Liver (tissue), 6 donors: ENCODE measurements around the gene RAB3GAP2. TPM values are rescaled to one million over a fixed set of nuclear protein-coding genes. Genes with fewer than 3 reads are reported as not detected.

ENCODE experiments used
- CTCF ChIP-seq: fragments of 150-350 bp; IDR thresholded peaks from 2 replicates; pipeline ENCODE4 v1.5.1; 2017; ENCODE audit warnings: improper control_type of control experiment, low read depth, low read length; ENCODE audit not compliant: missing input control
- RXRA ChIP-seq, 2 donors: IDR thresholded peaks; 2 replicates each; pipeline ENCODE4 v1.6.1; 2017 to 2018; ENCODE audit warnings: antibody characterized with exemption in 2 of 2, mild to moderate bottlenecking in 1 of 2
- polyA plus RNA-seq, 2 donors: library from polyadenylated mRNA; stranded (reverse) in 1 of 2; unstranded in 1 of 2; fragments of 200-250 nt in 1 of 2; fragments of >200 nt in 1 of 2; fragmentation: Nextera tagmentation in 1 of 2; extraction: Ambion mirVana in 1 of 2; gene quantifications; one replicate each; pipeline versions ENCODE4 v1.2.1 to v1.2.3, GENCODE V29; 2013 to 2015
- small RNA-seq: library from RNA; depleted of rRNA; stranded (forward); fragments of <200 nt; gene quantifications from one replicate; pipeline ENCODE3, GENCODE V24; 2014
- total RNA-seq, 2 donors: library from RNA; depleted of rRNA; stranded (reverse); fragments of >200 nt; gene quantifications; one replicate each; pipeline ENCODE4 v1.2.3, GENCODE V29; 2014
- donor health status: healthy.
- donor health status: healthy.
- donor health status: healthy.

The RAB3GAP2 gene
- total and polyA plus RNA-seq, 4 donors = 5.3 to 24.0 (median 11.4) TPM

- TF ChIP-seq RXRA (IDR thresholded peaks at IDR 0.05) = no peak
- no peak for TF ChIP-seq CTCF
Observed at GRCh38 chr1:220099826-220100225, 172.4 kb downstream of the RAB3GAP2 start (continued).

Small RNA genes within 50 kb of the gene (small RNA-seq; reads per million reads assigned to genes)
- gene MIR194-1 (1.2 reads per million, percentile 81 among the genes with 10 or more reads in this experiment), gene MIR215 (5.0 reads per million, percentile 92 among the genes with 10 or more reads in this experiment), gene MIR664A (not detected), gene SNORA36B (0.27 reads per million, percentile 19 among the genes with 10 or more reads in this experiment)

Other genes with a start within 250 kb of the RAB3GAP2 start
- gene EPRS1, start 225.9 kb downstream of the RAB3GAP2 start, total RNA-seq = 10 to 100 TPM; 41.6 to 59.3 TPM
- gene EPRS1, start 225.9 kb downstream of the RAB3GAP2 start, polyA plus RNA-seq = 10 to 100 TPM; 20.4 to 36.9 TPM
- gene BPNT1, start 182.7 kb downstream of the RAB3GAP2 start, total RNA-seq = 10 to 100 TPM; 11.5 to 16.4 TPM
- gene BPNT1, start 182.7 kb downstream of the RAB3GAP2 start, polyA plus RNA-seq = 10 to 100 TPM; 12.0 to 13.1 TPM
- 10 to 100 TPM; 44.6 to 53.8 TPM for gene IARS2, start 178.3 kb downstream of the RAB3GAP2 start, total RNA-seq
- gene IARS2, start 178.3 kb downstream of the RAB3GAP2 start, polyA plus RNA-seq = 10 to 100 TPM; 31.8 to 43.8 TPM